NCI-H1930 (cell line): ENCODE results near the gene LRMDA.

Experiments used
- DNase-seq, 2 experiments: peaks; one replicate each; lab custom pipeline; 2025; lab: John Stamatoyannopoulos, UW

Gene LRMDA

GRCh38 chr10:75431180-75432111, at the start of gene LRMDA:
LRMDA (plus strand) TSS chr10:75431624.
- DNase-seq: no peak

GRCh38 chr10:75386128-75386527, 45.3 kb upstream of the LRMDA start:
- no peak for DNase-seq

GRCh38 chr10:75388082-75388481, 43.3 kb upstream of the LRMDA start:
- no peak for DNase-seq

DNA sequence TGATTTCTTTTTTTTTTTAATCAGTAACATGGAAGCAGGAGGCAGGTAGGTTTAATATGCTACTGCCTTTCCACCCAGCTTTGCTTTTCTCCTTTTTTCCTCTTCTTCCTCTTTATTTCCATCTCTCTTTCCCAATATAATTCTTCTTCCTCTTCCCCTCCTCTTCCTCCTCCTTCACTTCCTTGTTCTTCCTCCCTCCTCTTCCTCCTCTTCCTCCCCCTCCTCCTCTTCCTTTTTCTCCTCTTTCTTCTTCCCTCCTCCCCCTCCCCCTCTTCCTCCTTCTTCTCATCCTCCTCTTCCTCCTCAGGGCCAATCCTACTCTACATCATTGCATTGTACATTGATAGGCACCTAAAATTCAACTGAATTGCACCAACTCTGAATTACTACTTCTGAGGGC, 41.2 kb upstream of the LRMDA start:
- DNase-seq: no peak

GRCh38 chr10:75392271-75392670, 39.2 kb upstream of the LRMDA start:
- DNase-seq: no peak

DNA sequence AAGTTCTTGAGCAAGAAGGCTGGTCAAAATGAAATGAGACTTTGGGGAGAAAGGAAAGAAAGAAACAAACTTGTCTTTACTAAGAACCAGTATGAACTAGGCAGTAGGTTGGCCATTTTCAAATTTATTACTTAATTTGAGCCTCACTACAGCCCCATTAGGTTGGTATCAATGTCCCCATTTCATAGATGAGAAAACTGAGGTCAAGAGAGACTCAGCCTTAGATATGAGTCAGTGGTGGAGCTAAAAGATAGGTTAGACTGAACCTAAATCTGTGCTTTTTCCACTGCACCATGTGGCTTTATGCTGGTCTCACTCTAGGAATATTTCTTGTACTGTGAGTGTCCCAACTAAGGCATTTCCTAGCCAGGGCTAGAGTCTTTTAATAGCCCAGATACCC, 38.7 kb upstream of the LRMDA start:
- DNase-seq: no peak

DNA sequence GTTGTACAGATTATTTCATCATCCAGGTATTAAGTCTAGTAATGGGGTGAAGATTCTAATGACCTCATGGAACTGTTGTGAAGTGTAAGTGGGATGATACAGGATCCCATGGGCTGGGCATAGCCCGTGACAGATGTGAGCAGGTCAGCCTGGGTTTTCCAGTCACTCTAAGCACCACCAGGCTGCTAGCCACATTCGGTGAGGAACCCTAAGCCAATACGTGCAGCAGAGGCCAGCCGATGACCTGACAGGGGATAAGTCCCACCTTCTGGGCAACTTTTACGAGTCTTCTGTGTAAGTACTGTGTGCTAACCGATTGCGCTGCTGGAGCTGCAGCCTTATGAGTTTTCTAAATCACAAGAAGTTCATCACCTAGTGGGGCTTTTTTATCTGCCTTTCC, 37.2 kb upstream of the LRMDA start:
- DNase-seq: no peak

- DNase-seq: no peak
Measured at GRCh38 chr10:75395066-75395931, 36.1 kb upstream of the LRMDA start.

- no peak for DNase-seq
Measured at GRCh38 chr10:75395932-75396630, 35.3 kb upstream of the LRMDA start.

GRCh38 chr10:75396631-75397495, 34.6 kb upstream of the LRMDA start:
- DNase-seq: no peak

DNA sequence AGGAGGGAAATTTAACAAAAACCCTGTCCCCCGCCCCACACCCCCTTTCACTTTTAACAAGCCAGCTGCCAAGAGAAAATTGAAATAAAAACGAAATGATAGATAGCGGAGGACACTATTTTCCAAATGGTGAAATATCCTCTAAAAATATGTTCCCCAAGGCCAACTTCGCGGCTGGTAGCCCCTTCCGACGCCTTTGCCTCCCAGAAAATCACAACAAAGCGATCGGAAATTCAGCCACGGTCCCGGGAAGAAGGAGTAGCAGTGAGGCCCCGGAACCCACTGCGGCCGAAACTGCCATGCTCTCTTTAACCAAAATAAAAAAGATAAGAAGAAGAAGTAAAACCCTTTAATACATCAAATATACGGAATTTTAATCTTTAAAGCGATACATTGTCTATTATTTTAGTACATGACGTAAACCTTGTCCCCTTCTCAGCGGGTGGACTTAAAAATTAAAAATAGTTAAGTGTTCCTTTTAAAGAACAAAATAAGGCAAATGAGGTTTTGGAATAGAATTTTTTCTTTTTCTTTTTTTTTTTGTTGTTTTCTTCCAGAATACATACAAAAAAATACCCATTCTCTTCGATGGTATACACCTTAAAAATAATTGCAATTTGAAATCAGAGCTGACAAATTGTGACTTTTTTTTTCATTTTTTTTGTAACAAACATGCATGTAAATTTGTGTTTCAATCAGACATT, 33.8 kb upstream of the LRMDA start:
- DNase-seq: no peak

- DNase-seq: no peak
Measured at GRCh38 chr10:75398200-75398691, 33.2 kb upstream of the LRMDA start.

- DNase-seq: no peak
Measured at GRCh38 chr10:75398692-75399460, 32.5 kb upstream of the LRMDA start.

GRCh38 chr10:75399461-75400162, 31.8 kb upstream of the LRMDA start:
- no peak for DNase-seq

- DNase-seq: no peak
Measured at GRCh38 chr10:75400163-75400770, 31.2 kb upstream of the LRMDA start.

DNA sequence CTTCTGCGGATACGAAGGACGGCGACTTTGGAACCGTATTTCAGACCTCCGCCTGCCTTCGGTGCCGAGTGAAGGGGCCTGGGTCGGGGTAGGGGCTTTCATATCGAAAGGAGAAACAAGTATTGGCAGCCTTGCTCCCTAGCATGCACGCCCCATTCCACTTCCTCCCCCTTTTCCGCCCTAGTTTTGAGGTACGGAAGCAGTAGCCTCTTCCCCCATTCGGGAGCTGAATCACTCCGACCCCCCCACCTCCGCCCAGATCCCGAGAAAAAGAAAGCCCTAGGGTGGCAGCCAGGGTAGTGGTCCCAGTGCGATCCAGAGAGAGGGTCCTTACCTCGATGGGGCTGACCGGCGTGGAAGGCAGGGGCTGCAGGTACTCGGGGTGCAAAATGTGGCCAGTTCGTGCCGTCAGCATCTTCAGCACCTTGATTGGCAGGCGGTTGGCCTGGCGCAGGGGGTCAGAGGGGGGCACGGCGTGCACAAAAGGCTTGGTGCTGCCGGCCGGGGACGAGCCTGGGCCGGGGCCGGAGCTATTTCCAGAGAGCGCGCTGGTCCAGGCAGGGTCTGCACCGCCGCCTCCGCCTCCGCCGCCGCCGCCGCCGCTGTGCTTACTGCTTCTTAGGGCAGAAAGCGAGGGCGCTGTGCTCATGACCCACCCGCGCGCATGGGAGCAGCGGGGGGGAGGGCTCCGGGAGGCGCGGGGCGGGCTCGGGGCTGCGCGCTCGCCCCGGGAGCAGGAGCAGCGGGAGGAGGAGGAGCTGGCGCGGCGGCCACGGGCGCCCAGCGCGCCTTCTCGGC, 30.5 kb upstream of the LRMDA start:
- peak in 1 of 2 experiments; percentile 13 for DNase-seq

- peak; percentile 86 to 92 for DNase-seq
Measured at GRCh38 chr10:75401569-75402485, 29.6 kb upstream of the LRMDA start, which contains the start of gene ZNF503. ZNF503 (minus strand) TSS chr10:75401764; CDS start chr10:75401419, 345 bp downstream.
